ENCODE results near the gene ADK.

Gene ADK

DNA sequence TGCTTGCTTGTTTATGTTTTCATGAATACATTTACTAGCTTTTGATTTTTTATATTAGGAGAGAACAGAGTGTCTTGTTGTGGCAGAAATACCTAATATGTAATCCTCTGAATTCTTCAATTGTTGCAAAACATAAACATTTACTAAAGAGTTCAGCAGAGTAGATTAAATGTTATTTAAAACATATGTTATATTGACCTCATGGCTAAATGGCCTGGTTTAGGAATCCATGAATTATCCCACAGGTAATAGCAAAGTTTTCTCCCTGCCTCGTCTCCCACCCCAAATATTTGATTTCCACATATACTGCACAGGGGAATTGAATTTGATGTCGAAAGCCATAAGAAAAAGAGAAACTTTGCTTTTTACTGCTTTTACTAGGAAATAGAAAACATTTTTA, 111.8 kb downstream of the ADK start:
- FAIRE-seq: no peak
- TF ChIP-seq, protein P1, sequence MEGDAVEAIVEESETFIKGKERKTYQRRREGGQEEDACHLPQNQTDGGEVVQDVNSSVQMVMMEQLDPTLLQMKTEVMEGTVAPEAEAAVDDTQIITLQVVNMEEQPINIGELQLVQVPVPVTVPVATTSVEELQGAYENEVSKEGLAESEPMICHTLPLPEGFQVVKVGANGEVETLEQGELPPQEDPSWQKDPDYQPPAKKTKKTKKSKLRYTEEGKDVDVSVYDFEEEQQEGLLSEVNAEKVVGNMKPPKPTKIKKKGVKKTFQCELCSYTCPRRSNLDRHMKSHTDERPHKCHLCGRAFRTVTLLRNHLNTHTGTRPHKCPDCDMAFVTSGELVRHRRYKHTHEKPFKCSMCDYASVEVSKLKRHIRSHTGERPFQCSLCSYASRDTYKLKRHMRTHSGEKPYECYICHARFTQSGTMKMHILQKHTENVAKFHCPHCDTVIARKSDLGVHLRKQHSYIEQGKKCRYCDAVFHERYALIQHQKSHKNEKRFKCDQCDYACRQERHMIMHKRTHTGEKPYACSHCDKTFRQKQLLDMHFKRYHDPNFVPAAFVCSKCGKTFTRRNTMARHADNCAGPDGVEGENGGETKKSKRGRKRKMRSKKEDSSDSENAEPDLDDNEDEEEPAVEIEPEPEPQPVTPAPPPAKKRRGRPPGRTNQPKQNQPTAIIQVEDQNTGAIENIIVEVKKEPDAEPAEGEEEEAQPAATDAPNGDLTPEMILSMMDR (IDR thresholded peaks at IDR 0.05; ENCODE audit: insufficient read depth, missing control alignments): no peak
- DNase-seq (ENCODE audit: insufficient read length, low spot score): no peak

DNA sequence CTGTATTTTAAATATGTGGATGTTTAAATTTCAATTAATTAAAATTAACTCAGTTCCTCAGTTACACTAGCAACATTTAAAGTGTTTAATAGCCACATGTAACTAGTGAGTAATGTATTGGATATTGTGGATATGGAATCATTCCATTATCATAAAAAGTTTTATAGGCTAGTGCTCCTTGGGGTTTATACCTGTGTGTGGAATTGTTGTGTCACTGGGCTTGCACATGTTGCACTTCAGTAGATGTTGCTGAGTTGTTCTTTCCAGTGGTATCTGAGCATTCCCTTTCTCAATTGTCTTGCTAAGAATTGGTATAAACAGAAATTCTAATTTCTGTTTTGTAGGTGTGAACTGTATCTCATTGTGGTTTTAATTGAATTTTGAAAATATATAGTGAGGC, 113.0 kb downstream of the ADK start:
- no peak for FAIRE-seq
- TF ChIP-seq, protein P1 (IDR thresholded peaks at IDR 0.05; ENCODE audit: insufficient read depth, missing control alignments): no peak
- no peak for DNase-seq (ENCODE audit: insufficient read length, low spot score)

DNA sequence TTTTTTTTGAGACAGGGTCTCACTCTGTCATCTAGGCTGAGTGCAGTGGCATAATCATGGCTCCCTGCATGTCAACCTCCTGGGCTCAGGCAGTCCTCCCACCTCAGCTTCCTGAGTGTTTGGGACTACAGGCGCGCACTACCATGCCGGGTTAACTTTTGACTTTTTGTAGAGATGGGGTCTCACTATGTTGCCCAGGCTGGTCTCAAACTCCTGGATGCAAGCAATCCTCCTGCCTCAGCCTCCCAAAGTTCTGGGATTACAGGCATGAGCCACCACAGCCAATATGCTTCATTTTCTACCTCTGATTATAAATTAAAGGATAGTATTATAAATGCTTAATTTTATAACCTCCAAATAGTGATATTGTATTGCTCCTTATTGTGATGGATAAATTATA, 121.3 kb downstream of the ADK start:
- no peak for DNase-seq (ENCODE audit: insufficient read length, low spot score)
- TF ChIP-seq, protein P1 (IDR thresholded peaks at IDR 0.05; ENCODE audit: insufficient read depth, missing control alignments): no peak
- no peak for FAIRE-seq

DNA sequence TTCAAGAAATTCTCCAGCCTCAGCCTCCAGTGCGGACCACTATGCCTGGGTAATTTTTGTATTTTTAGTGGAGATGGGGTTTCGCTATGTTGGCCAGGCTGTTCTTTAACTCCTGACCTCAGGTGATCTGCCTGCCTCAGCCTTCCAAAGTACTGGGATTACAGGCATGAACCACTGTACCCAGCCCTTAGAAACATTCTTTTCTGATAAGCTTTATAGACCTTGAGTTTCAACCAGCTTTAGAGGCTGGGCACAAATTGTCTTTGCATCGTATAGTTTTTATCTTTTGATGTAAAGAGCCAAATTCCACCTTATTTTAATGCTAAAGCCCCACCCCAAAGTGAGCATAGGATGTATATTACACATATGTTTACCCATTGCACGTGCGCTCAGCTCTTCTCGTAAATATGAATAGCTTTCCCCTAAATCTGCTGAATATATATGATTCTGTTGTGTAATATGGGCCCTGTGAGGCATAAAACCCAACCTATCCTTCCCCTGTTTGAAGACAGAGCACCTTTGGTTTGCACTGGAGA, 124.8 kb downstream of the ADK start:
- FAIRE-seq: no peak
- no peak for DNase-seq (ENCODE audit: insufficient read length, low spot score)
- TF ChIP-seq, protein P1 (IDR thresholded peaks at IDR 0.05; ENCODE audit: insufficient read depth, missing control alignments): no peak

DNA sequence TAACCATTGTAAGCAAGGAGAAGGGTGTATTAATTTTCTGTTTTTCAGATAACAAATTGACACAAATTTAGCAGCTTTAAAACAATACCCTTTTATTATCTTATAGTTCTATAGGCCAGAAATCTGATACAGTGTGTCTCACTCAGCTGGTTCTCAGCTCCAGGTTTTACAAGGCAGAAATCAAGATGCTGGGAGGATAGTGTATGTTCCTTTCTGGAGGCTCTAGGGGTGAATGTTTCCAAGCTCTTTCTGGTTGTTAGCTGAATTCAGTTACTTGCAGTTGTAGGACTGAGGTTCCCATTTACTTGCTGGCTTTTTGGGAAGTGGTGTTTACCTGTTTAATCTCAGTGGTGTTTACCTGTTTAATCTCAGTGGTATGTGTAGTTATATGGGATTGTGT, 125.4 kb downstream of the ADK start:
- no peak for FAIRE-seq
- no peak for DNase-seq (ENCODE audit: insufficient read length, low spot score)
- TF ChIP-seq, protein P1 (IDR thresholded peaks at IDR 0.05; ENCODE audit: insufficient read depth, missing control alignments): no peak

DNA sequence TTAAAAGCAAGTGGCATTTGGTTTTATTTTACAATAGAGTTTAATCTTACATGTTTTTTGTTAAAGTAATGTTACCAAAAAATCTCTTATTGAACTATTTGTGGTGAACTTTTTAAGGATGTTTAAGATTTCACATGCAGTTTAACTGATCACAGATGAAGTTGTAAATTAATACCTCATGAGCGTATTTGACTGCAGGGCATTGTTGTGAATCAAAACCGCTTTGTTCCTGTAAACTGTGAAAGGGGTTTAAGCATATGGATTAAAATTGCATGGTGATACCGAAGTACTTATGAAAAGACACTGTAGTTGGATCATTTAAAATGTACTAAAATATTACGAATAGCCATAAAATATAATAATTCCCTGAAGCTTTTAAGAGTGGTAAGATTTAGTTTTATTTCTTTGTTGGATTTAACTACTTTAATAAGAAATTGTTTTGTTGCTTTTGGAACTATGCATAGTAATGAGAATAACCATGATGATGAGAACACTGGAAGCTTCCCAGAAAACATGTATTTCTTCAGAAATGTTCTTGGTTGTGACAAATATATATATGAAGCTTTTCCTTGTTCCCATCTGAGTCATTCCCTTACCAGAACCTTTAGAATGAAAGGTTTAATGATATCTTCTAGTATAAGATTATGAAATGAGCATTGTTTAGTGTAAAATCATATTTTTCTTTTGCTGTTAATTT, 131.3 kb downstream of the ADK start:
- DNase-seq (ENCODE audit: insufficient read length, low spot score): no peak
- FAIRE-seq: no peak
- TF ChIP-seq, protein P1 (IDR thresholded peaks at IDR 0.05; ENCODE audit: insufficient read depth, missing control alignments): no peak

DNA sequence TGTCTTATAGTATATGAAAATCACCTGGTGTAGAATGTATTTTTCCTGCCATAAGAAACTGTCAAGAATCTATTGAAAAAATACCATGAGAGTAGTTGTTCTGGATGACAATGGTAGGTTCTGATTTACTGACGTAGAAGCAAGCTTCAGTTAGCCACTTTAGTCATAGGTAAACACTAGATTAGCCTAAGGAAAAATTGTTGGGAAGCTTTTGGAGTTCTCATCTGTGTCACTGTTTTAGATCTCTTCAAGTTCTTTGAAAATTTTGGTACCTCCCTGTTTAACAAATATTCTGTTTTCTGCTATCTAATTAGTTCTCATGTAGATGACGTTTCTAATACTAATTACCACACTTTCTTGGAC, 131.8 kb downstream of the ADK start:
- TF ChIP-seq, protein P1 (IDR thresholded peaks at IDR 0.05; ENCODE audit: insufficient read depth, missing control alignments): no peak
- FAIRE-seq (no peak), DNase-seq (ENCODE audit: insufficient read length, low spot score) (no peak)
